ENCODE results near the gene ARHGEF9.

ARHGEF9 gene

DNA sequence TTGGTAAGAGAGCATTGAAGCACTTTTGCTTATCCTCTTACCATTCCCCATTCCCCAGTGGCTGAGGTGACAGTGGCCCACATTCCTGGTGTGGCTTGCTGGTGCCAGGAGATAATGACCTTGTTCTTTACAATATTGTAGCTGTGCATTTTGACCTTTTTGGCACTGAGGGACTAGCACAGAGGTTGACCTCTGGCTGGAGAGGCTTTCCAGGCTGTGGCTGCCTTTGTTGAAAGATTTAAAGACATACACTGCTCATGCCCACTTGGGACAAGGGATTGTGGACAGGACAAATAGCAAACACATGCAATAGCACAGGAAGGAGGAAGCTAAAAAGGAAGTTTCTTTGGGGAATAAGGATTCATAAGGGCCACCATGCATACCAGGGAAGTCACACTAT lies 65.4 kb downstream of the ARHGEF9 start:
- DNase-seq (ENCODE audit: extremely low spot score), result no peak
- TF ChIP-seq, protein P1, sequence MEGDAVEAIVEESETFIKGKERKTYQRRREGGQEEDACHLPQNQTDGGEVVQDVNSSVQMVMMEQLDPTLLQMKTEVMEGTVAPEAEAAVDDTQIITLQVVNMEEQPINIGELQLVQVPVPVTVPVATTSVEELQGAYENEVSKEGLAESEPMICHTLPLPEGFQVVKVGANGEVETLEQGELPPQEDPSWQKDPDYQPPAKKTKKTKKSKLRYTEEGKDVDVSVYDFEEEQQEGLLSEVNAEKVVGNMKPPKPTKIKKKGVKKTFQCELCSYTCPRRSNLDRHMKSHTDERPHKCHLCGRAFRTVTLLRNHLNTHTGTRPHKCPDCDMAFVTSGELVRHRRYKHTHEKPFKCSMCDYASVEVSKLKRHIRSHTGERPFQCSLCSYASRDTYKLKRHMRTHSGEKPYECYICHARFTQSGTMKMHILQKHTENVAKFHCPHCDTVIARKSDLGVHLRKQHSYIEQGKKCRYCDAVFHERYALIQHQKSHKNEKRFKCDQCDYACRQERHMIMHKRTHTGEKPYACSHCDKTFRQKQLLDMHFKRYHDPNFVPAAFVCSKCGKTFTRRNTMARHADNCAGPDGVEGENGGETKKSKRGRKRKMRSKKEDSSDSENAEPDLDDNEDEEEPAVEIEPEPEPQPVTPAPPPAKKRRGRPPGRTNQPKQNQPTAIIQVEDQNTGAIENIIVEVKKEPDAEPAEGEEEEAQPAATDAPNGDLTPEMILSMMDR (IDR thresholded peaks at IDR 0.05; ENCODE audit: control extremely low read depth, extremely low read depth, low read depth, missing control alignments), result no peak
- ChIA-PET CTCF (interaction anchor here (1.4 kb wide), 1 partner anchor 11 kb away, joined by 3 read pairs; no protein-coding TSS in a partner anchor), POLR2A (no interaction called here)

- TF ChIP-seq, protein P1 (IDR thresholded peaks at IDR 0.05; ENCODE audit: control extremely low read depth, extremely low read depth, low read depth, missing control alignments), result no peak
- ChIA-PET POLR2A (no interaction called here), CTCF (interaction anchor here (1.4 kb wide), 1 partner anchor 10 kb away, joined by 3 read pairs; no protein-coding TSS in a partner anchor)
- peak; percentile 7 for DNase-seq (ENCODE audit: extremely low spot score)
Observed at GRCh38 chrX:63718010-63718694, 66.9 kb downstream of the ARHGEF9 start.

DNA sequence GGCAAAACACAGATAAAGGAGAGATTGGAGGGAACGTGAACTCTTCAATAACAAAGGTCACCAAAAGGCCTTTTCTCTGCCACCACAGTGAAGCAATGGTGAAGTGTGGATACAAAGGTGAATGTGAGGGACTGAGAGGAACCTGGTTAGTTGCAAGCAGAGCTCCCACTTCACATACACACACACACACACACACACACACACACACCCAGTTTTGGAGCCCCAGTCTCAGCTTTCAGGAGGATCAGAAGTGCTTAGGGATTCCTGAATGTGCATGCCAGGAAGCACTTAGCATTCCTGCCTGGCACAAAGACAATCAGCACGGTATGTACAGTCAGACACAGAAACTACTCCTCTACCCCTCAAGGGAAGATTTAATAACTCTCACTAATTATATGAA lies 71.5 kb downstream of the ARHGEF9 start:
- ChIA-PET CTCF (no interaction called here), POLR2A (no interaction called here)
- DNase-seq (ENCODE audit: extremely low spot score), result no peak
- TF ChIP-seq, protein P1 (IDR thresholded peaks at IDR 0.05; ENCODE audit: control extremely low read depth, extremely low read depth, low read depth, missing control alignments), result no peak

- POLR2A ChIA-PET, result no interaction called here
Observed at GRCh38 chrX:63708801-63709200, 76.2 kb downstream of the ARHGEF9 start.

DNA sequence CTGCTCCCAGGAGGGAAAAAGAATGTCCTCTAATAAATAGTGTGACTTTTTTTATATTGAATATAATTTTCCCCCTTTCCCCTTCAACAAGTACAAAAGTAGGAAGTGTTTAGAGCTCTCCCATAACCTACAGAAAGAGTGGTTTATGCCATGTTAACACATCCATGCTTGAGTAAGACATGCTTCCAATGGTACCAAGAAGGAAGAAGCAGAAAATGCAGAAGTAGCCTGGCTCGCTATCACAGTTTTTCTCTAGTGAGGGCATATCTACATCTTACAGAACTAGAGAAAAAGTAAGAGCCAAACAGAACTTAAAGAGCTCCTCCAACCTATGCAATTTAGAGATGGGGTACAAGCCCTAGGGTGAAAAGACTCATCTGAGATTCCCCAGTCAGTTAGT lies 82.5 kb downstream of the ARHGEF9 start:
- CTCF ChIA-PET, result no interaction called here
- no peak for DNase-seq (ENCODE audit: extremely low spot score)
- TF ChIP-seq, protein P1 (IDR thresholded peaks at IDR 0.05; ENCODE audit: control extremely low read depth, extremely low read depth, low read depth, missing control alignments), result no peak
- POLR2A ChIA-PET, result interaction anchor here (0.6 kb wide), 1 partner anchor 51 kb away, joined by 3 read pairs; no protein-coding TSS in a partner anchor

More at GRCh38 chrX:63708801-63709200, 76.2 kb downstream of the ARHGEF9 start:
- TF ChIP-seq, protein P1 (IDR thresholded peaks at IDR 0.05; ENCODE audit: control extremely low read depth, extremely low read depth, low read depth, missing control alignments), result no peak
- no peak for DNase-seq (ENCODE audit: extremely low spot score)
- CTCF ChIA-PET, result interaction anchor here (1.4 kb wide), 1 partner anchor 10 kb away, joined by 3 read pairs; no protein-coding TSS in a partner anchor

GRCh38 chrX:63686878-63687714 lies 97.9 kb downstream of the ARHGEF9 start:
- ChIA-PET POLR2A (no interaction called here), CTCF (interaction anchor here (0.7 to 1.6 kb wide), 4 partner anchors 9 to 436 kb away, joined by 3 to 7 read pairs (median 3); no protein-coding TSS in a partner anchor)
- TF ChIP-seq, protein P1 (IDR thresholded peaks at IDR 0.05; ENCODE audit: control extremely low read depth, extremely low read depth, low read depth, missing control alignments), result peak; percentile 25
- peak; percentile 19 for DNase-seq (ENCODE audit: extremely low spot score)
